SK-N-MC (cell line): Measurements from ENCODE around the gene CSRNP2.
A peak's percentile ranks its signal among the peaks of the same experiment; 100 is the strongest.
"Not testable (repeated sequence)": the region's sequence is repeated elsewhere in the genome, so short reads cannot be mapped to it uniquely, and the experiment has no call there.

Source experiments
- DNase-seq: peaks from one replicate; pipeline ENCODE4 v3.0.0-alpha.2; 2011; ENCODE audit warnings: low read depth, low spot score
- H3K27ac ChIP-seq: fragments of 200-600 bp; sonication (generic); 2 replicates; pipeline ENCODE4 v1.5.1; 2016; ENCODE audit warnings: mixed run types
- H3K36me3 ChIP-seq: fragments of 200-600 bp; sonication (generic); 2 replicates; pipeline ENCODE4 v1.6.1; 2017; ENCODE audit warnings: antibody characterized with exemption, low read length, mixed read lengths; ENCODE audit not compliant: insufficient read depth
- H3K4me3 ChIP-seq: fragments of 200-600 bp; sonication (generic); 2 replicates; pipeline ENCODE4 v1.5.1; 2016
- H3K9ac ChIP-seq: fragments of 200-600 bp; sonication (generic); 2 replicates; pipeline ENCODE4 v1.8.0; 2017; ENCODE audit warnings: mixed run types, mixed read lengths; ENCODE audit not compliant: insufficient read length
- H3K9me3 ChIP-seq: fragments of 200-600 bp; sonication (generic); 2 replicates; pipeline ENCODE4 v1.6.1; 2017; ENCODE audit warnings: low read depth, mild to moderate bottlenecking, antibody characterized with exemption, low read length, moderate library complexity, mixed read lengths
- EZH2 ChIP-seq: fragments of 200-600 bp; sonication (generic); IDR thresholded peaks from one replicate; pipeline ENCODE4 v1.6.1; 2017; ENCODE audit warnings: antibody characterized with exemption
- FOXP2 ChIP-seq: optimal IDR thresholded peaks from 2 replicates; pipeline ENCODE3; 2011; ENCODE audit warnings: mild to moderate bottlenecking, moderate library complexity; ENCODE audit not compliant: insufficient read depth; ENCODE audit errors: extremely low read length, control extremely low read depth
- POLR2AphosphoS5 ChIP-seq: IDR thresholded peaks from 2 replicates; pipeline ENCODE4 v1.6.1; 2012; ENCODE audit warnings: mild to moderate bottlenecking, low read depth, low read length, borderline replicate concordance

CSRNP2 gene

DNA sequence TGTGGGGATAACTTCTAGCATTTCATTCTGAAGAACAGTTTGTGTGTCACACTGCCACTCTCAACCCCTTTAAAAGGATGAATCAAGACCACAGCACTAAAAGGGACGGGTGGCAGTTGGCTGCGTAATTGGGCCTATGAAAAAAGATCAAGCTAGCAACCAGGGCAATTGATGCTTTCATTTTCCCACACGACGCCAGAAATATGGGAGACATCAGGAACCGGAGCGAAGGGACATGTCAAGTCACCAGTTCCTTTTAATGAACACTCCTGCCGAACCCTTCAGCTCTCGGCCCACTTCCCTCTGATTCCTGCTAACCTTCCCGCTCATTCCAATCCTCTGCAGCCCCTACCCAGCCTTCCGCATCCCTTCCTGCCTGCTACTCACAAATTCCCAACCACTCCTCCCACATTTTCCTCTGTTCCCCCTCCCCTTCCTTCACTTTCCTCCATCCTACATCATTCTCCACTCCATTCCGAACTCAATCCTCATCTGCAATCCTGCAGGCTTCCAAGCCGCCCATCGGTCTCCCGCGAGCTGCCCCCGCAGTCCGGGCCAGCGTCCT, 753 bp downstream of the CSRNP2 start:
- DNase-seq, result no peak
- no peaks in the 10 kb centered on the region for H3K36me3 ChIP-seq
- no peak for TF ChIP-seq POLR2AphosphoS5
- TF ChIP-seq EZH2, result no peak
- no peak for TF ChIP-seq FOXP2

GRCh38 chr12:51081421-51081820, 2.0 kb downstream of the CSRNP2 start:
- H3K9me3 ChIP-seq, result no peaks in the 10 kb centered on the region
- H3K4me3 ChIP-seq, result no peak overlapping the region
- H3K36me3 ChIP-seq, result peaks cover 1% of the 10 kb centered on the region; the same call in 1 of the 2 replicates
- TF ChIP-seq FOXP2 (no peak), EZH2 (no peak), POLR2AphosphoS5 (no peak)
- no peak overlapping the region for H3K9ac ChIP-seq
- no peak overlapping the region for H3K27ac ChIP-seq
- DNase-seq, result no peak

More for the DNA sequence above, 753 bp downstream of the CSRNP2 start:
- Histone ChIP-seq H3K4me3 (peak overlapping the region; percentile 96), H3K27ac (no peak overlapping the region), H3K9ac (peak overlapping the region; percentile 88), H3K9me3 (no peaks in the 10 kb centered on the region)

DNA sequence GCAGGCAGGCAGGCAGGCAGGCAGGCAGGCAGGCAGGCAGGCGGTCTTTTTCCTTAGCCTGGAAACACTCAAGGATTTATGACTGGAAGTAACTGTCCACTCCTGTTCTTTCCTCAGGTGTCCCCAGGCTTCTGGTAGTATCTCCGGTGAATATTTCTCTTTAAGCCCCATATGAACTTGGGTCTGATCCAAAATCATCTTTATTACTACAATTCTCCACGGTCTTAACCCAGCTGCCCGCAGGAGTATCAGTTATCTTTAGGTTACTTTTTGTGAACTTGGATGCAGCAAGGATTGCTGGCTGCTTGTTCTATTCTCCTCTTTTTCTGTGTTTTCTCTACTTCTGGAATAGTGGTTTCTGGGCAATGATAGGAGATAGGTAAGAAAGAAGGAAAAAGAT, 3.3 kb downstream of the CSRNP2 start:
- TF ChIP-seq POLR2AphosphoS5, result no peak
- TF ChIP-seq FOXP2, result no peak
- no peak for TF ChIP-seq EZH2

DNA sequence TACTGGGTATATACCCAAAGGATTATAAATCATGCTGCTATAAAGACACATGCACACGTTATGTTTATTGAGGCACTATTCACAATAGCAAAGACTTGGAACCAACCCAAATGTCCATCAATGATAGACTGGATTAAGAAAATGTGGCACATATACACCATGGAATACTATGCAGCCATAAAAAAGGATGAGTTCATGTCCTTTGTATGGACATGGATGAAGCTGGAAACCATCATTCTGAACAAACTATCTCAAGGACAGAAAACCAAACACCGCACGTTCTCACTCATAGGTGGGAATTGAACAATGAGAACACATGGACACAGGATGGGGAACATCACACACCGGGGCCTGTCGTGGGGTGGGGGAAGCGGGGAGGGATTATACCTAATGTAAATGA, 4.5 kb downstream of the CSRNP2 start:
- not testable (repeated sequence) for H3K9ac ChIP-seq, H3K4me3 ChIP-seq, DNase-seq, H3K9me3 ChIP-seq, H3K27ac ChIP-seq, H3K36me3 ChIP-seq

More for the DNA sequence above, 3.3 kb downstream of the CSRNP2 start:
- Histone ChIP-seq H3K27ac (no peak overlapping the region), H3K4me3 (no peak overlapping the region), H3K9me3 (no peaks in the 10 kb centered on the region), H3K9ac (no peak overlapping the region), H3K36me3 (peaks cover 5% of the 10 kb centered on the region; the same call in 1 of the 2 replicates)
- DNase-seq, result no peak

GRCh38 chr12:51078346-51078745, 5.0 kb downstream of the CSRNP2 start:
- not testable (repeated sequence) for H3K4me3 ChIP-seq, H3K9me3 ChIP-seq, H3K27ac ChIP-seq, H3K9ac ChIP-seq, DNase-seq
- H3K36me3 ChIP-seq, result peaks cover 10% of the 10 kb centered on the region; the same call in 1 of the 2 replicates

DNA sequence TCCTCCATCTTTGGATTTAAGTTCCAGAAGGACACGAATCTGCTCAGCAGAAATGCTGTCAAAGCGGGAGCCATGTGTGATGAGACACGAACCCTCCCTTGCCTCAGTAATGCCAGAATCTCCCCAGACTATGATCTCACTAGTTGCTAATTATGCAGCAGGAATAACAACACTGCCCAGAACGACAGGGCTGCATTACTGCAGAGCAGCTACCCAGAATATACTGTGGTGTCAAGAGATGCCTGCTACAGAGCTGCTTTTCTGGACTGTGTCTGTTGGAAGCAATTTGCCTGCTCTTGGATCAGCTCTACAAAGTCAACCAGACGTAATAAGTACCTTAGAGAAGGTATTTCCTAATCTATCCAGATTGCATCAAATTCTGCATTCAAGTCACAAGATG, 5.5 kb downstream of the CSRNP2 start:
- Histone ChIP-seq H3K9ac (no peak overlapping the region), H3K36me3 (peaks cover 12% of the 10 kb centered on the region; the same call in 1 of the 2 replicates), H3K27ac (no peak overlapping the region), H3K9me3 (no peaks in the 10 kb centered on the region), H3K4me3 (no peak overlapping the region)
- TF ChIP-seq EZH2, result no peak
- no peak for TF ChIP-seq POLR2AphosphoS5
- no peak for TF ChIP-seq FOXP2
- no peak for DNase-seq

GRCh38 chr12:51076236-51076930, 7.0 kb downstream of the CSRNP2 start:
- Histone ChIP-seq H3K36me3 (peaks cover 24% of the 10 kb centered on the region; the same call in 1 of the 2 replicates), H3K27ac (no peak overlapping the region)
- TF ChIP-seq EZH2, result no peak
- TF ChIP-seq POLR2AphosphoS5, result no peak
- TF ChIP-seq FOXP2, result no peak

DNA sequence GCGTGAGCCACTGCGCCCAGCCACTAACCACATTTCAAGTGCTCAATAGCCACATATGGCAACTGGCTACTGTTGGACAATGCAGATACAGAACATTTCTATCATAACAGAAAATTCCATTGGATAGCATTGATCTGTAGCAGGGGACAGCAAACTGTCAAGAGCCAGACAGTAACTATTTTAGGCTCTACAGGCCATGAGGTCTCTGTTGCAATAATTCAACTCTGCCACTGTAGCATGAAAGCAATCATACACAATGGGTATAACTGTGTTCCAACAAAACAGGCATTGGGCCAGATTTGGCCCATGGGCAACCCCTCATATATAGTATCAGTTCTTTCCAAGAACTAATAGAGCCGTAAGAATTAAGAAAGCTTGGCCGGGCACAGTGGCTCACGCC, 8.0 kb downstream of the CSRNP2 start:
- Histone ChIP-seq H3K4me3 (no peak overlapping the region), H3K27ac (no peak overlapping the region), H3K9me3 (no peaks in the 10 kb centered on the region), H3K9ac (no peak overlapping the region), H3K36me3 (peaks cover 28% of the 10 kb centered on the region; the same call in 1 of the 2 replicates)
- no peak for TF ChIP-seq FOXP2
- no peak for TF ChIP-seq POLR2AphosphoS5
- no peak for TF ChIP-seq EZH2
- DNase-seq, result no peak

More at GRCh38 chr12:51076236-51076930, 7.0 kb downstream of the CSRNP2 start:
- Histone ChIP-seq H3K9me3 (no peaks in the 10 kb centered on the region), H3K4me3 (no peak overlapping the region), H3K9ac (no peak overlapping the region)
- no peak for DNase-seq

DNA sequence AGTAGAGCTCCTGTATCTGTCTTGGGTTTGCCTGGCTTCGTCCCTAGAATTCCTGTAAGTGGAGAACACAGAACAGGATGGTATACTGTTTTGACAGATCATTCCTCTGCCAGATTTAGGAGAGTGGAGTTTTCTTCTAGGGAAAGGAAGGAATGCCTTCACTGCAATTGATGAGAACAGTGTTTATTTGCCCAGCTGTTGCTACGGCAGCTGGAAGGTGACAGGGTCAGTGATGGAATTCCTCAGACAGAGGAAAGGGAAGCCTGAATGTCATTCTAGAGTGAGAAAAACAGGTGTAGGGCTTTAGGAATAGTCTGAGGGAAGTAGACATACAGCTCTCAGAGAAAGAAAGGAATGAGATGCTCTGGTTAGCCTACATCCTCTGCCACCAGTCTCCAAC, 11.7 kb downstream of the CSRNP2 start:
- Histone ChIP-seq H3K4me3 (no peak overlapping the region), H3K27ac (no peak overlapping the region), H3K36me3 (peaks cover 49% of the 10 kb centered on the region), H3K9me3 (no peaks in the 10 kb centered on the region), H3K9ac (no peak overlapping the region)
- TF ChIP-seq POLR2AphosphoS5 (no peak), EZH2 (no peak), FOXP2 (no peak)
- DNase-seq, result no peak
